ENCODE results near the gene DHX40.
A peak's percentile ranks its signal among the peaks of the same experiment; 100 is the strongest.
"Not testable (repeated sequence)": the region's sequence is repeated elsewhere in the genome, so short reads cannot be mapped to it uniquely, and the experiment has no call there.

The DHX40 gene, protein sequence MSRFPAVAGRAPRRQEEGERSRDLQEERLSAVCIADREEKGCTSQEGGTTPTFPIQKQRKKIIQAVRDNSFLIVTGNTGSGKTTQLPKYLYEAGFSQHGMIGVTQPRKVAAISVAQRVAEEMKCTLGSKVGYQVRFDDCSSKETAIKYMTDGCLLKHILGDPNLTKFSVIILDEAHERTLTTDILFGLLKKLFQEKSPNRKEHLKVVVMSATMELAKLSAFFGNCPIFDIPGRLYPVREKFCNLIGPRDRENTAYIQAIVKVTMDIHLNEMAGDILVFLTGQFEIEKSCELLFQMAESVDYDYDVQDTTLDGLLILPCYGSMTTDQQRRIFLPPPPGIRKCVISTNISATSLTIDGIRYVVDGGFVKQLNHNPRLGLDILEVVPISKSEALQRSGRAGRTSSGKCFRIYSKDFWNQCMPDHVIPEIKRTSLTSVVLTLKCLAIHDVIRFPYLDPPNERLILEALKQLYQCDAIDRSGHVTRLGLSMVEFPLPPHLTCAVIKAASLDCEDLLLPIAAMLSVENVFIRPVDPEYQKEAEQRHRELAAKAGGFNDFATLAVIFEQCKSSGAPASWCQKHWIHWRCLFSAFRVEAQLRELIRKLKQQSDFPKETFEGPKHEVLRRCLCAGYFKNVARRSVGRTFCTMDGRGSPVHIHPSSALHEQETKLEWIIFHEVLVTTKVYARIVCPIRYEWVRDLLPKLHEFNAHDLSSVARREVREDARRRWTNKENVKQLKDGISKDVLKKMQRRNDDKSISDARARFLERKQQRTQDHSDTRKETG

DNA sequence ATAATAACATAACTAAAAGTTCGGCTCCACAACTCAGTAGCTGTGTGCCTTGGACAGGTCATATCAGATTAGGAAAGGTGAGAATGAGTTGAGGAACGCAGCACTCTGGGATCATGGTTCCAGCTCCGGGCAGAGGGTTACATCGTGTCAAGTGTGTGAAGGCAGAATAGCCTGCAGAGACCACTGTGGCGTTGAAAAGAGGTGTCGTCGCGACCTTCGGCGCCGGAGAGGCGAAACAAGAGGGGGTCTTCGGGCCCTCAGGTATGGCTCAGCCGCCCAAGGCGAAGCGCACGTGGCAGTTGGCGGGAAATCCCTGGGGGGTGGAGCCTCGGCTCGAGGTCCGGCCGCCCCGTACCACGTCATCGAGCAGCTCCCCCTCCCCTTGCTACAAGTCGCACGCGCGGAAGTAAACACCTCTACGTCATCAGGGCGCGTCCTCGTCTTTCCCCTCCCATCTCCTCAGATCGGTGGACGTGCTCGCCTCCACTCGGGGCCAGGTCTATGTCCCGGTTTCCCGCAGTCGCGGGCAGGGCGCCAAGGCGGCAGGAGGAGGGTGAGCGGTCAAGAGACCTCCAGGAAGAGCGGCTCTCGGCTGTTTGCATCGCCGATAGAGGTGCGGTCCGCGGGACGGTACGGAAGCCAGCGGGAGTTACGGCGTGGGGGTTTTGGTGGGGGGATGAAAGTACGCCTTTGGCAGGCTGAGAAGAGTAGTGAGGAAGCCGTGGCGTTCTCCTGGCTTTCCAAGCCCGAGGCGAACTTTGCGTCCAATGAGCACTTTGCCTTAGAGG lies at the start of gene DHX40:
TSS of gene DHX40 (plus strand) at position 440 of the 788 bp plus-strand sequence. CDS start at position 502, 62 bp downstream.
- DNase-seq (ENCODE audit: low spot score) = peak; percentile 98

DNA sequence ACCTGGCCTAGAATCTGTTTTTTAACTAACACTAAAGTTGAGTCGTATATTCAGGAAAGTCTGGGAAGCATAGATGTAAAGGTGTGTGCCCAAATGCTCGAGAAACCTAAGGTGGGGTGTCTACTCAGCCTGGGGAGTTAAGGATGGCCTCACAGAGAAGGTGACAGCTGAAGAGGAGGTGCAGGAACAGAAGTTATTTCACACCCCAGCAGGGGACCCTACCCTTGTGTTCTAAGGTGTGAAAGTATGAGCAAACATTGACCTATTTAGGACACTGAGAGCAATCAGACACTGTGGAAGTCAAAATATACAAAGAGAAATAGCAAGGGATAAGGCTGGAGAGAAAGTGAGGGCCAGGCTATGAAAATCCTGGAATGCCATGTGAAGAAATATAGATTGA lies 49.0 kb upstream of the DHX40 start:
- no peak for DNase-seq (ENCODE audit: low spot score)

- no peak for DNase-seq (ENCODE audit: low spot score)
Measured at GRCh38 chr17:59519132-59519531, 46.3 kb upstream of the DHX40 start.

DNA sequence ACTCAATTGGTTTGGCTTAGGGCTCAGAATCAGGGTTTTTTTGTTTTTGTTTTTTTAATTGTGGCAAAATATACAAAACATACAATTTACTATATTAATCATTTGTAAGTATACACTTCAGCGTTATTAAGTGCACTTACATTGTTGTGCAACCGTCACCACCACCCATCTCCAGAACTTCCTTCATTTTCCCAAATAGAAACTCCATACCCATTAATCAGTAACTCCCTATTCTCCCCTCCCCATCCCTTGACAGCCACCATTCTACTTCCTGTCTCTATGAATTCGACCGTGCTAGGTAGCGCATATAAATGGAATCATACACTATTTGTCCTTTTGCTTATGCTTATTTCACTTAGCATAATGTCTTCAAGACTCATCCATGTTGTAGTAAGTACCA lies 45.2 kb upstream of the DHX40 start:
- DNase-seq (ENCODE audit: low spot score) = no peak

- peak; percentile 63 for DNase-seq (ENCODE audit: low spot score)
Measured at GRCh38 chr17:59521465-59522126, 43.8 kb upstream of the DHX40 start.

DNA sequence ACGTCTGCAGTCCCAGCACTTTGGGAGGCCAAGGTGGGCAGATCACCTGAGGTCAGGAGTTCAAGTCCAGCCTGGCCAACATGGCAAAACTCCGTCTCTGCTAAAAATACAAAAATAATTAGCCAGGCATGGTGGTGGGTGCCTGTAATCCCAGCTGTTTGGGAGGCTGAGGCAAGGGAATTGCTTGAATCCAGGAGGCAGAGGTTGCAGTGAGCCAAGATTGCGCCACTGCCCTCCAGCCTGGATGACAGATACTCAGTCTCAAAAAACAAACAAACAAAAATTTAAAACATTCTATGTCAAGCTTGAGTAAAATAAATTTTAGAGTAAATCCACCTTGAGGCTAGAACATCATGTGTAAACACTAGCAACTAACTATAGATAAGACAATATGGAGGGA lies 40.5 kb upstream of the DHX40 start:
- not testable (repeated sequence) for DNase-seq (ENCODE audit: low spot score)

- DNase-seq (ENCODE audit: low spot score) = no peak
Measured at GRCh38 chr17:59525668-59526067, 39.7 kb upstream of the DHX40 start.

DNA sequence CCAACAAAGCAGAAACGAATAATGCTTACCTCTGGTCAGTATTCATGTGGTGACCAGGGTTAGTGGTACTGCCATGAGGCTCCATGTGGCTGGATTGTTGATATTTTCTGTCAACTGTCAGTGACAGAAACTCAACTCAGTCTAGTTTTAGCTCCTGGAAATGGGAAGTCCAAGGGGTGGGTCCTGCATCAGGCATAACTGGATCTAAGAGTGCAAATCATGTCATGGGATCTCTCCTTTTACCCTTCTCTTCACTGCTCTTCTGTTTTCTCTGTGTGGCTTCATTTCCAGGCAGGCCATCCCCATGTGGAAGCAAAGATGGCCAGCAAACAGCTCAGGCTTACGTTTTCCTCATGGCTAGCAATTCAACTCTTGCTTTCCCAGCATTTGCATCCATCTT lies 39.0 kb upstream of the DHX40 start:
- no peak for DNase-seq (ENCODE audit: low spot score)

DNA sequence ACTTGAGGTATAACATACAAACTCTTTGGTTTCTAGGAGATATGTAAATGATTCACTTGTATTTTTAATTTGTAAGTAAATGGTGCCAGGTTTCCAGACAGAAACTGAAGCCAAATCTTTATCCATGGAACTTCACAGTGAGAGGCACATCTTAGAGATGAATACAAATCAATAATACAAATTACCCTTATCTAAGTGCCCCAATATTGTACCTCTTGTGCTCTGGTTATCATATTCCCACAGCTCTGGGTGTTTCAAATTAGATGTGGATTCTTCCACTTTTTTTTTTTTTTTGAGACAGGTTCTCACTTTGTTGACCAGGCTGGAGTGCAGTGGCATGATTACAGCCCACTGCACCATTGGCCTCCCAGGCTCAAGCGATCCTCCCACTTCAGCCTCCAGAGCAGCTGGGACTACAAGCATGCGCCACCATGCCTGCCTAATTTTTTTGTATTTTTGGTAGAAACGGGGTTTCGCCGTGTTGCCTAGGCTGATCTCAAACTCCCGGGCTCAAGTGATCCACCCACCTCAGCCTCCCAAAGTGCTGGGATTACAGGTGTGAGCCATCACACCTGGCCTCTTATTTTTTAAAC lies 38.0 kb upstream of the DHX40 start:
- DNase-seq (ENCODE audit: low spot score) = no peak

GRCh38 chr17:59527931-59528330 lies 37.5 kb upstream of the DHX40 start:
- no peak for DNase-seq (ENCODE audit: low spot score)

GRCh38 chr17:59530531-59530930 lies 34.9 kb upstream of the DHX40 start:
- no peak for DNase-seq (ENCODE audit: low spot score)

- peak; percentile 21 for DNase-seq (ENCODE audit: low spot score)
Measured at GRCh38 chr17:59533694-59534093, 31.7 kb upstream of the DHX40 start.

GRCh38 chr17:59534583-59534982 lies 30.8 kb upstream of the DHX40 start:
- no peak for DNase-seq (ENCODE audit: low spot score)

GRCh38 chr17:59538195-59538909 lies 27.1 kb upstream of the DHX40 start:
- DNase-seq (ENCODE audit: low spot score) = no peak

- no peak for DNase-seq (ENCODE audit: low spot score)
Measured at GRCh38 chr17:59542960-59543635, 22.3 kb upstream of the DHX40 start.

GRCh38 chr17:59545942-59546341 lies 19.5 kb upstream of the DHX40 start:
- no peak for DNase-seq (ENCODE audit: low spot score)

DNA sequence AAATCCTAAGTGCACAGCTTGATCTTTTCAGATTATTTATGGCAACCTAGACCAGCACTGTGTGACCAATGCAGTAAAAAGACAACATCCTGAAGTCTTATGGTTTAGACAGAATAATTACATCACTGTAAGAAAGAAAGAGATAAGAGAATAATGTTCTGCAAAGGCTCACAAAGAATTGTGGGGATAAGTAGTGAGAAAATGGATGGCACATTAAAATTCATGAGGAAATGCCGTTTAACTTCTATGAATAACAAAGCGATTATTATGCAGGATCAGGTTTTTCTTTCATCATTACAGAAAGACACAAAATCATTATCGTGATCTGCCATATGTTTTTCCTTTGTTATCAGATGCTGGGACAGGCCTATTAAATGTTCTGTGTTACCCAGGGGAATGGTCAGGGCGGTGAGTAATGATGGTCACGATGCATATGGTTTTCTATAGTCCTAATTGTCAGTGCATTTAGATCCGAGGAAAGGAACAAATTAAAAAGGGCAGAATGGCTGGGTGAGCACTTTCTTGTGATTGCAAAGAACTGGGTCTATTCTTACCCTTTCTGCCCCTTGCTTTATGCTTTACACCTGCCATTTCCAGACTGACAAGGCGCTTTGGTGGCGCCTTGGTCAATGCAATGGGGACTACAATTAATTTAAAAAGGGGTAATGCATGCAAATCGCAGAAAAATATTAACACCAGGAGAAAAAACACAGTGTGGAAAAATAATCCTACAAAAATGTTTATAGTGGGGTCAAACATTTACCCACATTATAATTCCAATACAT lies 18.1 kb upstream of the DHX40 start:
- DNase-seq (ENCODE audit: low spot score) = no peak

DNA sequence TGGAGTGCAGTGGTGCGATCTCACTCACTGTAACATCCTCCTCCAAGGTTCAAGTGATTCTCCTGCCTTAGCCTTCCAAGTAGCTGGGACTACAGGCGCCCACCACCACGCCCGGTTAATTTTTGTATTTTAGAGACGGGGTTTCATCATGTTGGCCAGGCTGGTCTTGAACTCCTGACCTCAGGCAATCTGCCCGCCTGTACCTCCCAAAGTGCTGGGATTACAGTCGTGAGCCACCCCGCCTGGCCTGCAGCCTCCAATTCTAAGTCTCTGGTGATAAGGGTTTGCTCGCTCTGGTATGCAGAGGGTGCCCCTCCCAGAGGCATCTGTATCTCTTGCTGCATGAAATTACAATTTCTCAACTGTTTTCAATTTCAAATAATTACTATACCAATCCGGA lies 16.4 kb upstream of the DHX40 start:
- DNase-seq (ENCODE audit: low spot score) = not testable (repeated sequence)

- DNase-seq (ENCODE audit: low spot score) = no peak
Measured at GRCh38 chr17:59550703-59551102, 14.7 kb upstream of the DHX40 start.
